Ectodermal cell (in vitro differentiated cells): ENCODE measurements around the gene LMNA.
A peak's percentile ranks its signal among the peaks of the same experiment; 100 is the strongest.

Source experiments
- H3K27ac ChIP-seq: 2 replicates; pipeline ENCODE4 v1.7.0; 2013; ENCODE audit warnings: mild to moderate bottlenecking, low read depth, low read length; ENCODE audit not compliant: insufficient read depth, poor library complexity, severe bottlenecking
- H3K27me3 ChIP-seq: 2 replicates; pipeline ENCODE4 v1.7.0; 2013; ENCODE audit warnings: mild to moderate bottlenecking, low read length; ENCODE audit not compliant: insufficient read depth, control insufficient read depth, poor library complexity, severe bottlenecking
- H3K36me3 ChIP-seq: one replicate; pipeline ENCODE4 v1.7.0; 2013; ENCODE audit warnings: low read length; ENCODE audit not compliant: control insufficient read depth, insufficient read depth
- H3K4me1 ChIP-seq: one replicate; pipeline ENCODE4 v1.7.0; 2013; ENCODE audit warnings: low read length; ENCODE audit not compliant: control insufficient read depth, insufficient read depth
- H3K4me3 ChIP-seq: 2 replicates; pipeline ENCODE4 v1.7.0; 2013; ENCODE audit warnings: low read depth, low read length, control low read depth; ENCODE audit not compliant: insufficient read depth
- H3K9me3 ChIP-seq: 2 replicates; pipeline ENCODE4 v1.7.0; 2013; ENCODE audit warnings: mild to moderate bottlenecking, low read length, moderate library complexity; ENCODE audit not compliant: control insufficient read depth
- WGBS, 2 experiments: methylation state at CpG; one replicate each; pipeline ENCODE4 v1.1.7; 2013; ENCODE audit warnings: missing lambda C conversion rate in 2 of 2; 5-methylcytosine and 5-hydroxymethylcytosine counted together

Gene LMNA

GRCh38 chr1:156152628-156153027 lies 38.1 kb downstream of the LMNA start:
- Histone ChIP-seq H3K27ac (no peak overlapping the region), H3K36me3 (no peaks in the 10 kb centered on the region), H3K4me3 (no peak overlapping the region), H3K4me1 (peaks cover 26% of the 10 kb centered on the region), H3K27me3 (no peaks in the 10 kb centered on the region), H3K9me3 (no peaks in the 10 kb centered on the region)
- 91 to 94% methylated on average over 5 of the region's 5 CpGs for WGBS, 2 experiments

DNA sequence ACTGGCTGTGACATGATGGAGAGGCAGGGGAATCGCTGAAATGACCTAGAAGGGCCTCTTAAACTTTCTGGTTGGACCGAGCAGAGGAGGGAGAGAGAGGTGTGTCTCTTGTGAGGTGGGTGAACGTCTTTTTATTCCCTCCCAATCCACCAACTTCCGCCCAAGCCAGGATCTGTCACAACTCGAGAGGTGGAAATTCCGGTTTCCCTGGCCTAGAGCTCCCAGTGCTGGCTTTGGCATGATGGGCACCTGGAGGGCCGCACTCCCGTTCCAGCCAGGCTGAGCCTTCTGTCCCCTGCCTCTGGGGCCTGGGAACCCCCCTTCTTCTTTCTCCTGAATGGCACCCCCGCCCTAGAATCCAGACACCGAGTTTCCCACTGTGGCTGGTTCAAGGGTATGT lies 38.9 kb downstream of the LMNA start, which contains the start of gene SEMA4A:
TSS of gene SEMA4A (plus strand) at position 224 of the 400 bp plus-strand sequence. CDS start 994 bp downstream, outside the sequence.
- H3K36me3 ChIP-seq: no peaks in the 10 kb centered on the region
- peaks cover 23% of the 10 kb centered on the region for H3K4me1 ChIP-seq
- 88 to 89% methylated on average over 10 of the region's 10 CpGs for WGBS, 2 experiments
- H3K9me3 ChIP-seq: no peaks in the 10 kb centered on the region
- H3K4me3 ChIP-seq: no peak within 1 kb of the TSS
- no peaks in the 10 kb centered on the region for H3K27me3 ChIP-seq
- H3K27ac ChIP-seq: no peak within 1 kb of the TSS

DNA sequence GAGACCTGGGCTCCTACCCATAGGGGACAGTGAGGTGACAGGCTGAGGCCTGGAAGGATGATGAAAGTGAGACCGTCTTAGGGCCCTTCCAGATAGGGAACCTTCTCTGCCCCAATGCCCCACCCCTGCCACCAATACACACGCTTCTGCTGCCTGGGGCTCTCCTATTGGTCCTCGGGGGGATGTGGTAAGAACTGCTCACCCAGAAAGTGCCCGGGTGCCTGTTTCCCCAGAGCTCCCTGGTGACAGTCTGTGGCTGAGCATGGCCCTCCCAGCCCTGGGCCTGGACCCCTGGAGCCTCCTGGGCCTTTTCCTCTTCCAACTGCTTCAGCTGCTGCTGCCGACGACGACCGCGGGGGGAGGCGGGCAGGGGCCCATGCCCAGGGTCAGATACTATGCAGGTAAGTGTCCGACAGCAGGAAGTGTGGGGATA lies 39.8 kb downstream of the LMNA start:
- peaks cover 21% of the 10 kb centered on the region for H3K4me1 ChIP-seq
- WGBS, 2 experiments: 89 to 90% methylated on average over 11 of the region's 11 CpGs
- no peak overlapping the region for H3K4me3 ChIP-seq
- H3K27ac ChIP-seq: no peak overlapping the region
- no peaks in the 10 kb centered on the region for H3K27me3 ChIP-seq
- no peaks in the 10 kb centered on the region for H3K9me3 ChIP-seq
- no peaks in the 10 kb centered on the region for H3K36me3 ChIP-seq

DNA sequence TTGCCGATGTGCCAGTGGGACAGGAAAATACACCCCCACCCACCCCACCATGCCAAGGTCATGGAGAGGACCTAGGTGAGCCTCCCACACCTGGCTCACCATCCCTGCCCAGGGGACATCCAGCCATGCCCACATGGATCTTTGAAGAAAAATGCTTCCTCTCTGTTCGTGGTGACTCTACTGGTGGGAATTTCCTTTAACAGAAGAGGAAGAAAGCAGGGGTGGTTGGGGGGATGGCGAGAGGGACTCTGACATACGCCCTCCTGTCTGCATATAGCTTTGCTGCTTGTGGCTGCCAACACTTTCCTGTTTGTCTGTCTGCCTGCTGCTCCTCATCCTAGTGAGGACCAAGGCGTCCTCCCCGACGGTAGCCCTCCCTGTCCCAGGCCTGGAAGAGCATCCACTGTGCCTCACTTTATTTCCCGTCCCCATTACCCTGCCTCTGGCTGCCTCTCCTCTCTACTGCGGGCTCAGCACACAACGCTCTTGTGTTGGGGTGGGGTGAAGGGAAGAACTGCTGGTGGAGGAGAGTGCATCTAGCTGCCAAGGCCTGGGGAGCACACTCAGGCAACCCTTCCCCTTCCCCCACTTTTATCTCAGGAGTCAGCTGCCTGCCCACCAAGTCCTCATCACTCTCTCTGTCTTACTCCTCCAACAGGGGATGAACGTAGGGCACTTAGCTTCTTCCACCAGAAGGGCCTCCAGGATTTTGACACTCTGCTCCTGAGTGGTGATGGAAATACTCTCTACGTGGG lies 41.4 kb downstream of the LMNA start:
- 82 to 89% methylated on average over 12 of the region's 12 CpGs for WGBS, 2 experiments
- Histone ChIP-seq H3K27ac (no peak overlapping the region), H3K27me3 (peaks cover 4% of the 10 kb centered on the region), H3K4me1 (peaks cover 13% of the 10 kb centered on the region), H3K9me3 (no peaks in the 10 kb centered on the region), H3K4me3 (no peak overlapping the region), H3K36me3 (no peaks in the 10 kb centered on the region)

GRCh38 chr1:156157506-156157905 lies 43.0 kb downstream of the LMNA start:
- Histone ChIP-seq H3K4me3 (no peak overlapping the region), H3K9me3 (no peaks in the 10 kb centered on the region), H3K27me3 (peaks cover 4% of the 10 kb centered on the region), H3K36me3 (no peaks in the 10 kb centered on the region), H3K27ac (no peak overlapping the region), H3K4me1 (peaks cover 6% of the 10 kb centered on the region)
- WGBS, 2 experiments: 97 to 99% methylated on average over 3 of the region's 3 CpGs

DNA sequence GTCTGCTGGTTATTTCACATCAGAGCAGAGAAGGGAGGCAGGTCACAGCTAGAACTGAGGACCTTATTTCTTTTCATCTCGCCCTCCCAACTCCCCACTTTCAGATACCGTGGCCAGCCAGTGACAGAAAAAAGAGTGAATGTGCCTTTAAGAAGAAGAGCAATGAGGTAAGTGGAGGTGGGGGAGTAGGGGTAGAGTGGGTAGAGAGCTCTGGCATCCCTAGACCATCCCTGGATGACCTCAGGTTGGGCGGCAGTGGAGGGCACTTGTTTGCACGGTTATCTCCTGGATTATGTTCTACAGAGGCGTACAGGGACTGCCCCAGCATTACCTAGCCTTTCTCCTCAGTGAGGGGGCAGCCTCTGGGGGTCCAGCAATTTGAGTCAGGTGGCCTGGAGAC lies 43.5 kb downstream of the LMNA start:
- no peak overlapping the region for H3K27ac ChIP-seq
- H3K9me3 ChIP-seq: no peaks in the 10 kb centered on the region
- peaks cover 6% of the 10 kb centered on the region for H3K4me1 ChIP-seq
- 92 to 94% methylated on average over 5 of the region's 5 CpGs for WGBS, 2 experiments
- H3K27me3 ChIP-seq: peaks cover 4% of the 10 kb centered on the region
- no peak overlapping the region for H3K4me3 ChIP-seq
- no peaks in the 10 kb centered on the region for H3K36me3 ChIP-seq

GRCh38 chr1:156160000-156160742 lies 45.7 kb downstream of the LMNA start:
- Histone ChIP-seq H3K27me3 (peaks cover 4% of the 10 kb centered on the region), H3K27ac (no peak overlapping the region), H3K4me3 (peak overlapping the region; percentile 36), H3K4me1 (peaks cover 6% of the 10 kb centered on the region), H3K36me3 (no peaks in the 10 kb centered on the region), H3K9me3 (no peaks in the 10 kb centered on the region)
- WGBS, 2 experiments: 74 to 79% methylated on average over 13 of the region's 13 CpGs

GRCh38 chr1:156160743-156161171 lies 46.2 kb downstream of the LMNA start:
- Histone ChIP-seq H3K4me1 (peaks cover 6% of the 10 kb centered on the region), H3K36me3 (no peaks in the 10 kb centered on the region), H3K27me3 (peaks cover 4% of the 10 kb centered on the region), H3K9me3 (no peaks in the 10 kb centered on the region), H3K4me3 (peak overlapping the region; percentile 36), H3K27ac (no peak overlapping the region)
- 6 to 7% methylated on average over 15 to 22 of the region's 22 CpGs for WGBS, 2 experiments

DNA sequence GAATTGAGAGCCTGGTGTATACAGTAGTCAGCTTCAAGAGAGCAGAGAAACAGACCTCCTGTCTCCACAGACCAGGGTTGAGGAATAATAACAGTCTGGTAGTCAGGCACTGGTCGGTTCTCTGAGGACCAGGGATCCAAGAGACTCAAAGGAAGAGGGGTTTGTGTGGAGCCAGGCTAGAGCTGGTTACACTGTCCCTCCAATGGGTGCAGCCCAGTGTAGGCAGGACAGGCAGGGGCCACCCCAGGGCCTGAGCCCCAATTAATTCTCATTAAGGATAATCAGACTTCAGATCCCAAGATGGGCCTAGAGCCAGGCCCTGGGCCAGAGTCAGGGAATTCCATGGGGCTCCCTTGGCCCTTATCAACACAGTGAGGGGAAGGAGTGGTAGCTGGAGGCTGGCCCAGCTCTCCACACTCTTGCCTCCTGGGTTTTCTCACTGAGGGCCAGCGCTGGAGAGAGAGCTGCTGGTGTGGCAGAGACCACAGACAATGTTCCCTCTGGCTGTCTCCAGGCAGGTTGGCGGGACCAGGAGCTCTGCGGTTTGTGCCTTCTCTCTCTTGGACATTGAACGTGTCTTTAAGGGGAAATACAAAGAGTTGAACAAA lies 48.0 kb downstream of the LMNA start:
- Histone ChIP-seq H3K36me3 (no peaks in the 10 kb centered on the region), H3K27ac (no peak overlapping the region), H3K4me3 (no peak overlapping the region), H3K4me1 (peaks cover 6% of the 10 kb centered on the region), H3K27me3 (peaks cover 4% of the 10 kb centered on the region), H3K9me3 (no peaks in the 10 kb centered on the region)
- WGBS, 2 experiments: 92% methylated on average over 5 of the region's 5 CpGs

DNA sequence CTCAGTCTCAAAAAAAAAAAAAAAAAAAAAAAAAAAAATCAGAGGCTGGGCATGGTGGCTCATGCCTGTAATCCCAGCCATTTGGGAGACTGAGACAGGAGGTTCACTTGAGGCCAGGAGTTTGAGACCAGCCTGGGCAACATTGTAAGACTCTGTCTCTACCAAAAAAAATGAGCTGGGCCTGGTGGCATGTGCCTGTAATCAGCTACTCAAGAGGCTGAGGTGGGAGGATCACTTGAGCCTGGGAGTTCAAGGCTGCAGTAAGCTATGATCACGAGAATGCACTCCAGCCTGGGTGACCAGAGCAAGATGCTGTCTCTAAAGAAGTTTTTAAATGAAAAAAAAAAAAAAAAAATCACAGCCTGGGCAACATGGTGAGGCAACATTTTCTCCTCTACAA lies 49.2 kb downstream of the LMNA start:
- Histone ChIP-seq H3K9me3 (no peaks in the 10 kb centered on the region), H3K27me3 (peaks cover 4% of the 10 kb centered on the region), H3K4me1 (peaks cover 6% of the 10 kb centered on the region), H3K36me3 (no peaks in the 10 kb centered on the region), H3K27ac (no peak overlapping the region), H3K4me3 (no peak overlapping the region)
- WGBS, 2 experiments: 82 to 94% methylated on average over 1 of the region's 1 CpG
